ENCODE measurements around the gene MFSD2A. TPM values are rescaled to one million over a fixed set of nuclear protein-coding genes. Genes with fewer than 3 reads are reported as not detected.

Gene MFSD2A
- total RNA-seq, 1 experiment from 2014 or later = 2.2 TPM

DNA sequence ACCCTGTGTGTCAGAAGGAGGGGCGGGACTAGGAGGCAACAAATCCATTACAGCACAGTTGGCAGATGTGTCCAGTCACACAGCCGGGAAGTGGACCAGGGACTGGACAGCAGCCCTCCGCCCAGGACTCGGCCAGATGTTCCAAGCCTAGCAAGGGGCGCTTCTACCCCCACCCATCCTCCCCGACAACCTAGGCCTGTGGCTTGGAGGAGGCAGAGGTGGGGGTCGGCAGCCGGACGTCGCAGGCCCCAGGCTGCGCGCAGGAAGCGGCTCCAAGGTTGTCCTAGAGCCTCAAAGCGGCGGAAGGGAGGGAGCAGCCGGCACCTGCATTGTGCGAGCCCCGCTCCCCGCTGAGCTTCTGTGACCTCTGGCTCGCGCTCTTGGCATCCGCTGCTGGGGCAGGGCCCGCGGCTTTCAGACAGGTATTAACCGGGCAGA lies 32.7 kb upstream of the MFSD2A start:
- ChIA-PET POLR2A (interaction anchor here (0.5 kb wide), 1 partner anchor 21 kb away, joined by 7 read pairs; no protein-coding TSS in a partner anchor), CTCF (no interaction called here)
- DNase-seq = no peak
- intact Hi-C loops (cut with micrococcal nuclease; ENCODE audit: unreplicated experiment) = no loop called here
- H3K4me1 Mint-ChIP-seq (ENCODE audit: low read depth, unreplicated experiment) = peaks cover 7% of the 10 kb centered on the region
- H3K27ac Mint-ChIP-seq (ENCODE audit: unreplicated experiment) = no peak overlapping the region
- Histone ChIP-seq H3K36me3 (ENCODE audit: control insufficient read depth, insufficient read depth, low read length) (no peaks in the 10 kb centered on the region), H3K9me3 (no peaks in the 10 kb centered on the region), H3K4me1 (no peaks in the 10 kb centered on the region), H3K4me3 (ENCODE audit: low read depth, low read length) (no peak overlapping the region), H3K27me3 (replicated peaks; ENCODE audit: control insufficient read depth, insufficient read depth, low read length) (no peaks in the 10 kb centered on the region)
- TF ChIP-seq, protein P1, sequence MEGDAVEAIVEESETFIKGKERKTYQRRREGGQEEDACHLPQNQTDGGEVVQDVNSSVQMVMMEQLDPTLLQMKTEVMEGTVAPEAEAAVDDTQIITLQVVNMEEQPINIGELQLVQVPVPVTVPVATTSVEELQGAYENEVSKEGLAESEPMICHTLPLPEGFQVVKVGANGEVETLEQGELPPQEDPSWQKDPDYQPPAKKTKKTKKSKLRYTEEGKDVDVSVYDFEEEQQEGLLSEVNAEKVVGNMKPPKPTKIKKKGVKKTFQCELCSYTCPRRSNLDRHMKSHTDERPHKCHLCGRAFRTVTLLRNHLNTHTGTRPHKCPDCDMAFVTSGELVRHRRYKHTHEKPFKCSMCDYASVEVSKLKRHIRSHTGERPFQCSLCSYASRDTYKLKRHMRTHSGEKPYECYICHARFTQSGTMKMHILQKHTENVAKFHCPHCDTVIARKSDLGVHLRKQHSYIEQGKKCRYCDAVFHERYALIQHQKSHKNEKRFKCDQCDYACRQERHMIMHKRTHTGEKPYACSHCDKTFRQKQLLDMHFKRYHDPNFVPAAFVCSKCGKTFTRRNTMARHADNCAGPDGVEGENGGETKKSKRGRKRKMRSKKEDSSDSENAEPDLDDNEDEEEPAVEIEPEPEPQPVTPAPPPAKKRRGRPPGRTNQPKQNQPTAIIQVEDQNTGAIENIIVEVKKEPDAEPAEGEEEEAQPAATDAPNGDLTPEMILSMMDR (IDR thresholded peaks at IDR 0.05; ENCODE audit: insufficient read depth in 1 of 2, low read depth in 1 of 2, low read length in 1 of 2, severe bottlenecking in 1 of 2, unreplicated experiment in 1 of 2) = no peak
- H3K36me3 Mint-ChIP-seq (ENCODE audit: insufficient read depth, unreplicated experiment) = no peaks in the 10 kb centered on the region
- no peaks in the 10 kb centered on the region for H3K9me3 Mint-ChIP-seq (ENCODE audit: unreplicated experiment)
- no TSS peak for BruUV-seq (replicated peaks)
- no peak overlapping the region for H3K4me3 Mint-ChIP-seq (ENCODE audit: unreplicated experiment)
- H3K27me3 Mint-ChIP-seq (ENCODE audit: insufficient read depth, unreplicated experiment) = no peaks in the 10 kb centered on the region

GRCh38 chr1:39925721-39926342 lies 29.1 kb upstream of the MFSD2A start:
- no peaks in the 10 kb centered on the region for H3K9me3 Mint-ChIP-seq (ENCODE audit: unreplicated experiment)
- DNase-seq = no peak
- ChIA-PET POLR2A (no interaction called here), CTCF (no interaction called here)
- no peak overlapping the region for H3K27ac Mint-ChIP-seq (ENCODE audit: unreplicated experiment)
- no peak overlapping the region for H3K4me3 ChIP-seq (ENCODE audit: low read depth, low read length)
- no peaks in the 10 kb centered on the region for H3K27me3 ChIP-seq (replicated peaks; ENCODE audit: control insufficient read depth, insufficient read depth, low read length)
- H3K27me3 Mint-ChIP-seq (ENCODE audit: insufficient read depth, unreplicated experiment) = no peaks in the 10 kb centered on the region
- H3K4me1 Mint-ChIP-seq (ENCODE audit: low read depth, unreplicated experiment) = peaks cover 7% of the 10 kb centered on the region
- H3K4me1 ChIP-seq = no peaks in the 10 kb centered on the region
- no TSS peak for BruUV-seq (replicated peaks)
- no peaks in the 10 kb centered on the region for H3K36me3 ChIP-seq (ENCODE audit: control insufficient read depth, insufficient read depth, low read length)
- no peak overlapping the region for H3K4me3 Mint-ChIP-seq (ENCODE audit: unreplicated experiment)
- TF ChIP-seq, protein P1 (IDR thresholded peaks at IDR 0.05; ENCODE audit: insufficient read depth in 1 of 2, low read depth in 1 of 2, low read length in 1 of 2, severe bottlenecking in 1 of 2, unreplicated experiment in 1 of 2) = no peak
- no peaks in the 10 kb centered on the region for H3K9me3 ChIP-seq
- no peaks in the 10 kb centered on the region for H3K36me3 Mint-ChIP-seq (ENCODE audit: insufficient read depth, unreplicated experiment)
- intact Hi-C loops (cut with micrococcal nuclease; ENCODE audit: unreplicated experiment) = no loop called here

DNA sequence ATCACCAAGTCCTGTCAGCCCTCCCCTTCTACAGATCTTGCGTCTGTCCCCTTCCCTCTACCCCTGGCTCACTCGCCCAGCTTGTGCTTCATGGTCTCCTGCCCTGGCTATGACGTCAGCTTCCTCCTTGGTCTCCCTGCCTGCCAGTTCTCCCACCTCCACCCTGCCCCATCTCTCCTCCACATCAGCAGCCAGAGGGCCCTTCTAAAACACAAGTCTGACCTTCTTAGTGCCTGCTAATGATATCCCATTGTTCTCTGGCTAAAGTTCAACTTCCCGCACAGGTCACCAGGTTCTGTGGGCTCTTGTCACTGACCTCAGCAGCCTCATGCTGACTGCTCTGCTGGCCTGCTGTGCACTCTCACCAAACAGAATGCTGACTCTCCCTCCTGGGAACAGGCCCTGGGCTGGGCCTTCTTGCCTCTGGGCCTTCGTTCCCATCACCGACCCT lies 28.6 kb upstream of the MFSD2A start:
- intact Hi-C loops (cut with micrococcal nuclease; ENCODE audit: unreplicated experiment) = no loop called here
- no peak for DNase-seq
- no peak overlapping the region for H3K4me3 ChIP-seq (ENCODE audit: low read depth, low read length)
- H3K36me3 Mint-ChIP-seq (ENCODE audit: insufficient read depth, unreplicated experiment) = no peaks in the 10 kb centered on the region
- no peaks in the 10 kb centered on the region for H3K4me1 ChIP-seq
- H3K27me3 ChIP-seq (replicated peaks; ENCODE audit: control insufficient read depth, insufficient read depth, low read length) = no peaks in the 10 kb centered on the region
- POLR2A ChIA-PET = no interaction called here
- no peaks in the 10 kb centered on the region for H3K9me3 ChIP-seq
- H3K4me3 Mint-ChIP-seq (ENCODE audit: unreplicated experiment) = no peak overlapping the region
- CTCF ChIA-PET = no interaction called here
- peaks cover 7% of the 10 kb centered on the region for H3K4me1 Mint-ChIP-seq (ENCODE audit: low read depth, unreplicated experiment)
- BruUV-seq (replicated peaks) = no TSS peak
- no peaks in the 10 kb centered on the region for H3K27me3 Mint-ChIP-seq (ENCODE audit: insufficient read depth, unreplicated experiment)
- TF ChIP-seq, protein P1 (IDR thresholded peaks at IDR 0.05; ENCODE audit: insufficient read depth in 1 of 2, low read depth in 1 of 2, low read length in 1 of 2, severe bottlenecking in 1 of 2, unreplicated experiment in 1 of 2) = no peak
- H3K27ac Mint-ChIP-seq (ENCODE audit: unreplicated experiment) = no peak overlapping the region
- H3K9me3 Mint-ChIP-seq (ENCODE audit: unreplicated experiment) = no peaks in the 10 kb centered on the region
- no peaks in the 10 kb centered on the region for H3K36me3 ChIP-seq (ENCODE audit: control insufficient read depth, insufficient read depth, low read length)
